Measurements from ENCODE around the gene CYP2B6. TPM values are rescaled to one million over a fixed set of nuclear protein-coding genes. Genes with fewer than 3 reads are reported as not detected.

The CYP2B6 gene
- total RNA-seq (0.31 TPM), polyA plus RNA-seq (ENCODE audit: insufficient read depth, low read depth, low replicate concordance) (10.0 TPM)
- long read RNA-seq, donor 1: 0 reads
- long read RNA-seq, donor 2, partial matches to known transcripts: 0 of 2 reads
- long read RNA-seq, donor 2, other reads (novel, unspliced or antisense): 0 of 2 reads
- long read RNA-seq, donor 3: 0 reads
- long read RNA-seq, donor 4, partial matches to known transcripts: 0 of 1 reads
- long read RNA-seq, donor 4, other reads (novel, unspliced or antisense): 0 of 1 reads
- long read RNA-seq, donor 5: 0 reads
- long read RNA-seq, donor 6: 0 reads
- long read RNA-seq, donor 7: 0 reads
- long read RNA-seq, donor 8: 0 reads
- long read RNA-seq, donor 9: 0 reads
- long read RNA-seq, donor 10: 0 reads

DNA sequence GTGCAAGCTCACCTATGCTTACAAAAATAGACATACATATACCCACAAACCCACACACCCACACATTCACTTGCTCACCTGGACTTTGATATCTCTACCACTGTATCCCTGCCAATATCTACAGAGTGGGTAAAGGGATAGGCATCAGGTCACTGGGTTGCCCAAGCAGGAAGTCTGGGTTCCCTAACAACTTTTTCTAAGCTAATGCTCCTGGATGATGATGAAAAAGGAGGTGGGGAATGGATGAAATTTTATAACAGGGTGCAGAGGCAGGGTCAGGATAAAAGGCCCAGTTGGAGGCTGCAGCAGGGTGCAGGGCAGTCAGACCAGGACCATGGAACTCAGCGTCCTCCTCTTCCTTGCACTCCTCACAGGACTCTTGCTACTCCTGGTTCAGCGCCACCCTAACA is at the start of gene CYP2B6:
TSS of gene CYP2B6 (plus strand) at position 311 of the 410 bp plus-strand sequence. CDS start at position 335, 24 bp downstream.
- intact Hi-C loops (cut with DNase I): no loop called here
- no peak for DNase-seq
- Histone ChIP-seq H3K9me3 (ENCODE audit: control insufficient read depth in 2 of 3, insufficient read depth in 1 of 3, low read length in 3 of 3) (peaks cover 0 to 2% (median 0%) of the 10 kb centered on the region in 3 donors), H3K4me3 (ENCODE audit: low read length in 3 of 3) (no peak within 1 kb of the TSS), H3K27me3 (ENCODE audit: control insufficient read depth, insufficient read depth, low read length) (no peaks in the 10 kb centered on the region), H3K36me3 (ENCODE audit: control insufficient read depth in 2 of 3, insufficient read depth in 3 of 3, low read length in 3 of 3) (no peaks in the 10 kb centered on the region), H3K9ac (ENCODE audit: low read length in 3 of 3) (no peak within 1 kb of the TSS), H3K27ac (ENCODE audit: low read depth in 2 of 2, low read length in 2 of 2) (no peak within 1 kb of the TSS), H3K4me1 (ENCODE audit: control insufficient read depth in 2 of 3, insufficient read depth in 2 of 3, low read depth in 1 of 3, low read length in 3 of 3) (no peaks in the 10 kb centered on the region)
- no peak for TF ChIP-seq CTCF (IDR thresholded peaks at IDR 0.05; ENCODE audit: borderline replicate concordance, extremely low read depth, insufficient read depth)
- no peak for FAIRE-seq

DNA sequence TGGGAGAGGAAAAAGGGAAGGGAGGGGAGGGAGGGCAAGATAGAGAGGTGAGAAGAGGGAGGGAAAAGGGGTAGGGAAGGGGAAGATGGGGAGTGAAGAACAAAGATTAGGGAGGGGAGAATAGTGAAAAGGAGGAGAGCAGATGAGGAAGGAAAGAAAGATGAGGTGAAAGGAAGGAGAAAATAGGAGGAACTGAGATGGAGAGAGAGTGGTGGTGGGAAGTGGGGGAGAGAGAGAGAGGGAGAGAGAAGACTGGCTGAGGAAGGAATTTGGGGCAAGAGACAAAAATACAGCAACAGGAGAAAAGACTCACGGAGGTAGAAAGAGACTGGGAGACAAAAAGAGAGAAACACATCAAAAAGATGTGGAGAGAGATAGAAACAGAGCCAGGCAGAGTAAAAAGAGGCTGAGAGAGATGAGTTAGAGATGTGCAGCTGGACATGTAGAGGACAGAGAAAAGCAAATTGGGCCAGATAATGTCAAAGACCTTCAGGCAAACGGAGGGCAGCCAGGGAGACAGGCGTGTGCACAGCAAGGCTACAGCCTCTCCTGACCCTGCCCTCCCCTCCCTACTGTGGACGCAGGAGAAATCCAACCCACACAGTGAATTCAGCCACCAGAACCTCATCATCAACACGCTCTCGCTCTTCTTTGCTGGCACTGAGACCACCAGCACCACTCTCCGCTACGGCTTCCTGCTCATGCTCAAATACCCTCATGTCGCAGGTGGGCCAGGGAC is 49.4 kb upstream of the CYP2B6 start:
- no peak for TF ChIP-seq CTCF (IDR thresholded peaks at IDR 0.05; ENCODE audit: borderline replicate concordance, extremely low read depth, insufficient read depth)
- no peak overlapping the region for H3K27ac ChIP-seq (ENCODE audit: low read depth in 2 of 2, low read length in 2 of 2)
- H3K9ac ChIP-seq (ENCODE audit: low read length in 3 of 3): no peak overlapping the region
- H3K4me1 ChIP-seq (ENCODE audit: control insufficient read depth in 2 of 3, insufficient read depth in 2 of 3, low read depth in 1 of 3, low read length in 3 of 3): no peaks in the 10 kb centered on the region
- no peaks in the 10 kb centered on the region for H3K36me3 ChIP-seq (ENCODE audit: control insufficient read depth in 2 of 3, insufficient read depth in 3 of 3, low read length in 3 of 3)
- H3K27me3 ChIP-seq (ENCODE audit: control insufficient read depth, insufficient read depth, low read length): no peaks in the 10 kb centered on the region
- H3K9me3 ChIP-seq (ENCODE audit: control insufficient read depth in 2 of 3, insufficient read depth in 1 of 3, low read length in 3 of 3): no peaks in the 10 kb centered on the region
- intact Hi-C loops (cut with DNase I): no loop called here
- no peak for FAIRE-seq
- DNase-seq: no peak
- no peak overlapping the region for H3K4me3 ChIP-seq (ENCODE audit: low read length in 3 of 3)

DNA sequence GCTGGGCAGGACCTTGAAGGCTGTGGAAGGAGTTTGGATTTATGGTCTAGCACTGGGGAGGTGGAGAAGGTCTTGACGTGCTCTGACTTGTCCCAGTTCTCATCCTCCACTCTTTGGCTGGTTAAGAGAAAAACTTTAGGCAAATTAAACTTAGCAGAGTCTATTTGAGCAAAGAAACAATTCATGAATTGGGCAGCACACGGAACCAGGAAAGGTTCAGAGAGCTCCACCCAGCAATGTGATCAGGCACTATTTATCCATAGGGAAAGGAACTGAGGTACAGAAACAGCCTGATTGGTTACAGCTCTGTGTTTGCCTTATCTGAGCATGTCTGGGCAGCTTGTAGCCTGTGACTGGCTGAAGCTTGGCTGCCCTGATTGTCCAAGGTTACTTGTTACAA is 45.4 kb upstream of the CYP2B6 start:
- Histone ChIP-seq H3K27ac (ENCODE audit: low read depth in 2 of 2, low read length in 2 of 2) (no peak overlapping the region), H3K27me3 (ENCODE audit: control insufficient read depth, insufficient read depth, low read length) (no peaks in the 10 kb centered on the region), H3K4me1 (ENCODE audit: control insufficient read depth in 2 of 3, insufficient read depth in 2 of 3, low read depth in 1 of 3, low read length in 3 of 3) (no peaks in the 10 kb centered on the region), H3K4me3 (ENCODE audit: low read length in 3 of 3) (no peak overlapping the region), H3K36me3 (ENCODE audit: control insufficient read depth in 2 of 3, insufficient read depth in 3 of 3, low read length in 3 of 3) (no peaks in the 10 kb centered on the region), H3K9ac (ENCODE audit: low read length in 3 of 3) (no peak overlapping the region), H3K9me3 (ENCODE audit: control insufficient read depth in 2 of 3, insufficient read depth in 1 of 3, low read length in 3 of 3) (no peaks in the 10 kb centered on the region)
- DNase-seq (no peak), FAIRE-seq (no peak)
- TF ChIP-seq CTCF (IDR thresholded peaks at IDR 0.05; ENCODE audit: borderline replicate concordance, extremely low read depth, insufficient read depth): no peak
- intact Hi-C loops (cut with DNase I): no loop called here

Data from kidney (tissue), 22 donors.